Effector memory CD4-positive, alpha-beta T cell (primary cell): ENCODE measurements around the gene SLC35E2B.
"Not testable (repeated sequence)": the region's sequence is repeated elsewhere in the genome, so short reads cannot be mapped to it uniquely, and the experiment has no call there.

Experiments
- DNase-seq, 3 donors: peaks; one replicate each; pipeline ENCODE4 v3.0.0-alpha.2; 2020
- H3K27ac ChIP-seq: 2 replicates; pipeline ENCODE4 v1.7.0; 2013; ENCODE audit warnings: mild to moderate bottlenecking, low read length, moderate library complexity; ENCODE audit not compliant: insufficient read depth, poor library complexity, severe bottlenecking
- H3K27me3 ChIP-seq: replicated peaks from 2 replicates; pipeline ENCODE4 v1.7.0; 2013; ENCODE audit warnings: mild to moderate bottlenecking, low read length; ENCODE audit not compliant: insufficient read depth, control insufficient read depth, poor library complexity, severe bottlenecking
- H3K36me3 ChIP-seq: 2 replicates; pipeline ENCODE4 v1.7.0; 2013; ENCODE audit warnings: mild to moderate bottlenecking, low read length, moderate library complexity; ENCODE audit not compliant: control insufficient read depth, insufficient read depth
- H3K4me1 ChIP-seq: 2 replicates; pipeline ENCODE4 v1.7.0; 2013; ENCODE audit warnings: low read length, mild to moderate bottlenecking; ENCODE audit not compliant: control insufficient read depth, insufficient read depth, poor library complexity, severe bottlenecking
- H3K4me3 ChIP-seq: 2 replicates; pipeline ENCODE4 v1.7.0; 2013; ENCODE audit warnings: low read length, low read depth, mild to moderate bottlenecking; ENCODE audit not compliant: insufficient read depth, poor library complexity, severe bottlenecking
- H3K9me3 ChIP-seq: 2 replicates; pipeline ENCODE4 v1.7.0; 2013; ENCODE audit warnings: mild to moderate bottlenecking, low read length, moderate library complexity; ENCODE audit not compliant: control insufficient read depth

Gene SLC35E2B

DNA sequence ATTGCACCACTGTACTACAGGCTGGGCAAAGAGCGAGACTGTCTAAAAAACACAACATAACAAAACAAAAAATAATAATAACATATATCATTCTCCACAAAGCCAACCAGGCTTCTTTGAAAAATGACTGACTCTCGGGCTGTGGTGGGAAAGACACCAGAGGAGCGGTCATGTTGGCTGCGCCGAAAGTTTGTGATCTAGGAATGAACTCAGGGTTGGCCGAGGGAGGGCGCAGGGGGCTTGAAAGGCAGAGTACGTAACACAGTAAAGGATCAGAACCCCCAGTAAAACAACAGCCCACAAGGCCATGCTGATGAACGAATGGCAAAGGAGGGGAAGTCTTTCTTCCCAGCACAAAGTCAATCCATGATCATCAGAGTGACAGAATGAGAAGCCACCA, 4.7 kb downstream of the SLC35E2B start:
- peaks cover 9% of the 10 kb centered on the region for H3K36me3 ChIP-seq
- H3K27me3 ChIP-seq, result no peaks in the 10 kb centered on the region

DNA sequence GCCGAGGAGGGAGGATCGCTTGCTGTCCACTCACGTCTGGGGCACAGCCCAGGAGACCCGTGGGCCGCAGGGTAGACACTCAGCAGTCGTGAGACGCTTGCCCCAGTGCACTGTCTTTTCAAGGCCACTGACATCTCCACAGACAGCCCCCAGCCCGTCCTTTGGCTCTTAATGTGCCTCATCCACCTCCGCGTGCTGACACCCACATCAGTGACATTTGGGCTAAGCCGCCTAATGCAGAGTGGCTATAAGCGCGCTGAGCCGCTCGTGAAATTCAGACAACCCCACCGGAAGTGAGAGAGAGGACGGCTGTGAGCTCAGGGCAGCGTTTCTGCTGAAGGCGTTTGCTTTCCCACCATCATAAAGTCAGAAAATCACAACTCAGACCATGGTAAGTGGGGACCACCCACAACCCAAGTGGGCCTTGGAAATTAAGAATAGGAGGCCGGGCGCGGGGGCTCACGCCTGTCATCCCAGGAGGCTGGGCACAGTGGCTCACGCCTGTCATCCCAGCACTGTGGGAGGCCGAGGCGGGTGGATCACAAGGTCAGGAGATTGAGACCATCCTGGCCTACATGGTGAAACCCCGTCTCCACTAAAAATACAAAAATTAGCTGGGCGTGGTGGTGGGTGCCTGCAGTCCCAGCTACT, 8.4 kb downstream of the SLC35E2B start:
- H3K36me3 ChIP-seq, result peaks cover 13% of the 10 kb centered on the region
- H3K4me3 ChIP-seq, result no peak overlapping the region
- H3K27ac ChIP-seq, result no peak overlapping the region
- H3K9me3 ChIP-seq, result no peaks in the 10 kb centered on the region
- no peaks in the 10 kb centered on the region for H3K4me1 ChIP-seq
- no peak for DNase-seq
- no peaks in the 10 kb centered on the region for H3K27me3 ChIP-seq

More for the DNA sequence above, 4.7 kb downstream of the SLC35E2B start:
- Histone ChIP-seq H3K4me1 (no peaks in the 10 kb centered on the region), H3K4me3 (no peak overlapping the region), H3K27ac (no peak overlapping the region), H3K9me3 (no peaks in the 10 kb centered on the region)
- no peak for DNase-seq

DNA sequence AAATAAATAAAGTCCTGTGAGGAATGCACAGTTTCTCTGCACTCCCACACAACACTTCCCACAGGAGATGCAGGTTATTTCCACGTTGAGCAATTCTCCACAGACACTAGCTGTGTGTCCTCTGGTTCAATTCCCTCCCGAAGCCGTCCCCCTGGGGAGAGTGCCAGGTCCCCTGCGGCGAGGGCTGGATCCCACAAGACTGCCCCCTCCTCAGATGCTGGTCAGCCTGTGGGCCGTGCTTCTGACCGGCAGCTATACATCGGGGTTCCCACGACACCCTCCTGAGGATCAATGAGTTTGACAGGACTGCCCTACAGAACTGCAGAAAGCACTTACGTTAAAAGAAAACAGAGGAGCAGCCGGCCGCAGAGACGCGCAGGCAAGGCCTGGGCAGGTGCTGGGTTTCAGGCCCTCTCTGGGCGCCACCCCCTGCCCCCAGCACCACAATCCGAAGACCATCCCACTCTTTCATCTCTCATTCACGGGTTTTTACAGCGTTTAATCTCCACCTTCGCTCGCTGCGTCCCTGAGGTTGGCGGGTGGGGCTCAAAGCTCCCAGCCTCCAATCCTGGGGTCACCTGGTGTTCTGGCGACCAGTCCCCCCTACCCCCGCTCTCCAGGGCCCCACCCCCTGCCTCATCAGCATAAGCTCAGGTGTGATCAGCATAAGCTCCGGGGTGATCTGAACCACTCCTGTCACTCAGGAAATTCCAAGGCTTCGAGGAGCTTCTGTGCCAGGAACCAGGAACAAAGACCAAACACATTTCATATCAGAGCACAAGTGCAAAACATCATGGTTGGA, 9.3 kb downstream of the SLC35E2B start:
- no peak for DNase-seq
- Histone ChIP-seq H3K4me1 (peaks cover 7% of the 10 kb centered on the region), H3K4me3 (no peak overlapping the region), H3K27me3 (no peaks in the 10 kb centered on the region), H3K36me3 (peaks cover 13% of the 10 kb centered on the region), H3K9me3 (no peaks in the 10 kb centered on the region), H3K27ac (peak overlapping the region; percentile 1)

DNA sequence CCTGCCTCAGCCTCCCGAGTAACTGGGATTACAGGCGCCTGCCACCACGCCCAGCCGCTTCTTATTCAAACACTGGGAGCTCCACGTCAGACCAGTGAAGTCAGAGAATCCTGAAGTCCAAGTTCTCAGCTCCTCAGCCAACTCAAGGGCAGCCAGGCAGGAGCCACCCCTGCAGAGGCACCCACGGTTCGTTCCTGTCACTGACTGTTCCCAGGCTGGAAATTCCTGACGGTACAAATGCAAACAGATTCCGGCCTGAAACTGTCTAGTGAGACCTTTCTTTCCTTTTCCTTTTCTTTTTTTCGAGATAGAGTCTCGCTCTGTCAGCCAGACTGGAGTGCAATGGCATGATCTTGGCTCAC, 11.7 kb downstream of the SLC35E2B start:
- no peaks in the 10 kb centered on the region for H3K27me3 ChIP-seq
- H3K36me3 ChIP-seq, result peaks cover 13% of the 10 kb centered on the region
- DNase-seq, result no peak
- no peak overlapping the region for H3K27ac ChIP-seq
- H3K4me1 ChIP-seq, result peaks cover 15% of the 10 kb centered on the region
- no peaks in the 10 kb centered on the region for H3K9me3 ChIP-seq
- no peak overlapping the region for H3K4me3 ChIP-seq

- DNase-seq, result no peak
- no peaks in the 10 kb centered on the region for H3K27me3 ChIP-seq
- H3K27ac ChIP-seq, result no peak overlapping the region
- no peaks in the 10 kb centered on the region for H3K9me3 ChIP-seq
- peaks cover 13% of the 10 kb centered on the region for H3K36me3 ChIP-seq
- H3K4me3 ChIP-seq, result no peak overlapping the region
- H3K4me1 ChIP-seq, result peaks cover 15% of the 10 kb centered on the region
Measured at GRCh38 chr1:1680031-1680911, 12.3 kb downstream of the SLC35E2B start.

GRCh38 chr1:1678581-1679380, 13.8 kb downstream of the SLC35E2B start:
- DNase-seq, result peak in 1 of 3 donors; percentile 15
- peaks cover 15% of the 10 kb centered on the region for H3K4me1 ChIP-seq
- peaks cover 12% of the 10 kb centered on the region for H3K36me3 ChIP-seq
- H3K9me3 ChIP-seq, result no peaks in the 10 kb centered on the region
- no peaks in the 10 kb centered on the region for H3K27me3 ChIP-seq
- H3K27ac ChIP-seq, result peak overlapping the region; percentile 70
- H3K4me3 ChIP-seq, result peak overlapping the region; percentile 52

DNA sequence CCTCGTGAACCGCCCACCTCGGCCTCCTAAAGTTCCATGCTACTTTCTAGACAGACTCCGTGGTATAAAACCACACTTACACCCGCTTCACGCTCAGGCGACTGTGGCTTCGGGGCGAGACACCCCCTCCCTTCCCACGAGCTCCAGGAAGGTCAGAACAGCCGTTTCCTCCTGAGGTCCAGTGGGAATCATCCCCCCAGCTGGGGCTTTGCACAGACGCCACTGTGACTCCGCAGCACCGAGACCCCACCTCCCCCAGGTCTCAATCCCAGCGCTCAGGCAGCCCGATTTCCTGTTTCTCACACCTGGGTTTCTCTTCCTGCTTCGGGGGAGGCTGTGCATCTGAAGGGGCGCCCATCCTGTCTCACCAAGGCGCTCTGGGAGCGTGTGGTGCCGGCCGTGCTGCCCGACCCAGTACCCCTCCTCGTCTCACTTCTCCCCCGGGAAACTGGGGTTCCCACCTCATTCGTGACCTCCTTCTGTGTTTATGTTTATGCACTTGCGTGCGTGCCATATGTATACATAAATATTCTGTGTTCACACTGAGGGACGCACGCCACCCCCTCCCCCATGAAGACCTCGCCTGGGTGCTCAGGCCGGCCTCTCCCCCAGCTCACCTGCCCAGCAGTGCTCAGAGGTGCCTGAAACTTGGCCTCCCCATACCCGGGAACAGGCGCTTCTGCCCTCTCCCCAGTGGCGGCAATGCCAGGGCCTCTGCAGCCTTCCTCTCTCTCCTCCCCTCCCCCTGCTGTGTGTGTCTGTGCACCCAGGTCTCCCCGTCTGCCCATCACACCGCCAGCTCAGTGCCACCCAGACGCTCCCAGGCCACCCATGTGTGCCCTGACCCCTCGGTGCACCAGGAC, 14.6 kb downstream of the SLC35E2B start:
- H3K4me3 ChIP-seq, result peak overlapping the region; percentile 52
- peak; percentile 18 to 35 (median 31) for DNase-seq
- H3K27me3 ChIP-seq, result no peaks in the 10 kb centered on the region
- H3K27ac ChIP-seq, result peak overlapping the region; percentile 70
- H3K4me1 ChIP-seq, result peaks cover 15% of the 10 kb centered on the region
- H3K9me3 ChIP-seq, result no peaks in the 10 kb centered on the region
- H3K36me3 ChIP-seq, result peaks cover 4% of the 10 kb centered on the region

DNA sequence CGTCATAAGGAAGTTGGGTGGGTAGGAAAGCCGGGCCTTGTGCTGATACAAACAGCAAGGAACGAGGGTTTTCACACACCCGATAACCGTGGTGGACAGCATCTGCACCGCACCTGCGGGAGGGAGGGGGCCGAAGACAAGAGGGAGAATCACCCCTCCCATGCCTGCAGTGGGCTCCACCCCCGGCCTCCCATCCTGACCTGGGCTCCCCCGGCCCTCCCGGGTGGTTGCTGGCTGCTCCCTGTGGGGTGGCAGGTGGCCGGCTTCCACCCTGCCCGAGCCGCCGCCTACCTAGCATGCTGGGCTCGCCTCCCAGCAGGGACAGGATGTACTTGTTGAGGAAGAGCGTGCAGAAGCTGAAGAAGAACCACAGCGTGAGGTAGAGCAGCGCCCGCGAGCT, 16.5 kb downstream of the SLC35E2B start:
- Histone ChIP-seq H3K36me3 (peaks cover 14% of the 10 kb centered on the region), H3K4me1 (peaks cover 15% of the 10 kb centered on the region)
- H3K27me3 ChIP-seq, H3K27ac ChIP-seq, H3K4me3 ChIP-seq, H3K9me3 ChIP-seq, DNase-seq: not testable (repeated sequence)

DNA sequence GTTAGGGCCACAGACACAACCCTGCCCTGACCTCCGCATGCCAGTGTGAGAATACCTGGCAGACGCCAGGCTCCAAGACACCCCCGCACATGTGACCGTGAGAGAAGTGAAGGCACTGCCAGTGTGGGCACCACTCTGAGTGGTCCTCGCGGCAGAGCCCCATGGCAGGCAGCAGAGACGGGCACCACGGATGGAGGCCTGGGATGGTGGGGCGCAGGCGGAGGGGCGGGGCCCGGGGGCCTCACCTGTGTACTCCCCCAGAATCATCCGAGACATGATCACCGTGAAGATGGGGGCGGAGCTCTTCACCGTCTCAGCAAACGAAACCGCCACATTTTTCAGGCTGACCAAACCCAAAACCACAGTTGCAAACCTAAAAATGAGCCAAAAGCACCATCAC, 17.4 kb downstream of the SLC35E2B start:
- not testable (repeated sequence) for H3K4me3 ChIP-seq, H3K27me3 ChIP-seq, H3K27ac ChIP-seq, DNase-seq, H3K9me3 ChIP-seq
- Histone ChIP-seq H3K4me1 (peaks cover 15% of the 10 kb centered on the region), H3K36me3 (peaks cover 20% of the 10 kb centered on the region)
